HepG2 (cell line): ENCODE measurements around the gene GYS1. TPM values are rescaled to one million over a fixed set of nuclear protein-coding genes. Genes with fewer than 3 reads are reported as not detected.

Source experiments
- EEA1 ChIP-seq: sonication (generic); formaldehyde crosslinking; IDR thresholded peaks from 2 replicates; pipeline ENCODE4 v1.5.1; 2020; ENCODE audit warnings: mild to moderate bottlenecking, missing genetic modification reagents, borderline replicate concordance
- MAFF ChIP-seq: IDR thresholded peaks from 2 replicates; pipeline ENCODE4 v1.6.1; 2011; ENCODE audit warnings: low read depth, low read length, improper control_type of control experiment
- NFE2 ChIP-seq: sonication (generic); formaldehyde crosslinking; IDR thresholded peaks from 2 replicates; pipeline ENCODE4 v1.4.0; 2020; ENCODE audit warnings: missing genetic modification reagents
- NFYB ChIP-seq: sonication (generic); formaldehyde crosslinking; IDR thresholded peaks from 2 replicates; pipeline ENCODE4 v1.4.0; 2020; ENCODE audit warnings: missing genetic modification reagents
- NONO ChIP-seq, 2 experiments: fragments of 450-650 bp in 1 of 2; sonication (generic) in 1 of 2; formaldehyde crosslinking in 1 of 2; IDR thresholded peaks in 1 of 2; conservative IDR thresholded peaks in 1 of 2; 2 replicates each; pipeline versions ENCODE4 v1.6.1 to v1.8.0; 2017 to 2022; ENCODE audit warnings: mild to moderate bottlenecking in 1 of 2, missing genetic modification reagents in 1 of 2, moderate library complexity in 1 of 2
- RBM22 ChIP-seq: fragments of 200-400 bp; formaldehyde crosslinking; optimal IDR thresholded peaks from 2 replicates; pipeline ENCODE3; 2017; ENCODE audit warnings: mild to moderate bottlenecking, low read length, moderate library complexity
- ZNF121 ChIP-seq: sonication (generic); formaldehyde crosslinking; IDR thresholded peaks from 2 replicates; pipeline ENCODE4 v1.5.0; 2020; ENCODE audit warnings: mild to moderate bottlenecking, missing genetic modification reagents
- ZNF431 ChIP-seq: sonication (generic); formaldehyde crosslinking; IDR thresholded peaks from 2 replicates; pipeline ENCODE4 v1.9.0; 2022; ENCODE audit warnings: missing genetic modification reagents, low read depth, mild to moderate bottlenecking, borderline replicate concordance
- ZNF772 ChIP-seq: sonication (generic); formaldehyde crosslinking; IDR thresholded peaks from 2 replicates; pipeline ENCODE4 v1.5.0; 2020; ENCODE audit warnings: mild to moderate bottlenecking, missing genetic modification reagents
- polyA plus RNA-seq, 8 experiments: library from polyadenylated mRNA; depleted of rRNA in 3 of 8; stranded (reverse) in 7 of 8; unstranded in 1 of 8; fragments of >200 nt; fragmentation: Illumina TruSeq in 4 of 8; extraction: Trizol in 4 of 8; gene quantifications; 2 replicates each; pipeline versions ENCODE4 v1.2.1 to v1.2.3, GENCODE V29; 2011 to 2016; ENCODE audit warnings: low read depth in 4 of 8, missing spikeins in 1 of 8, mixed read lengths in 1 of 8; ENCODE audit not compliant: insufficient read depth in 1 of 8
- total RNA-seq, 5 experiments: library from RNA; depleted of rRNA; stranded (reverse); fragments of >200 nt; fragmentation: Illumina TruSeq; extraction: Trizol; gene quantifications; 2 replicates each; pipeline ENCODE4 v1.2.3, GENCODE V29; 2016; ENCODE audit warnings: low read depth in 1 of 5
- TF ChIP-seq, protein P1 (sequence below): sonication (generic); formaldehyde crosslinking; IDR thresholded peaks from 2 replicates; pipeline ENCODE4 v1.5.1; 2020; ENCODE audit warnings: mild to moderate bottlenecking, missing genetic modification reagents, borderline replicate concordance
- TF ChIP-seq, protein P2 (sequence below): sonication (generic); formaldehyde crosslinking; IDR thresholded peaks from 2 replicates; pipeline ENCODE4 v1.5.1; 2020; ENCODE audit warnings: missing genetic modification reagents, mild to moderate bottlenecking, borderline replicate concordance
- TF ChIP-seq, protein P3 (sequence below), 2 experiments: fragments of 450-650 bp in 1 of 2; sonication (generic) in 1 of 2; formaldehyde crosslinking; IDR thresholded peaks; 2 replicates each; pipeline versions ENCODE4 v1.5.0 to v1.8.0; 2020 to 2022; ENCODE audit warnings: mild to moderate bottlenecking in 1 of 2, missing genetic modification reagents in 1 of 2
- TF ChIP-seq, protein P4 (sequence below): sonication (generic); formaldehyde crosslinking; conservative IDR thresholded peaks from 2 replicates; pipeline ENCODE4 v1.4.0; 2020; ENCODE audit warnings: missing genetic modification reagents
- TF ChIP-seq, protein P5 (sequence below): sonication (generic); formaldehyde crosslinking; IDR thresholded peaks from 2 replicates; pipeline ENCODE4 v1.4.0; 2020; ENCODE audit warnings: missing genetic modification reagents

The GYS1 gene
- total and polyA plus RNA-seq, 2 of the 13 experiments (the other 11 are each of a cell fraction or from before 2014, with no cell fraction given): 18.4 to 42.1 TPM

DNA sequence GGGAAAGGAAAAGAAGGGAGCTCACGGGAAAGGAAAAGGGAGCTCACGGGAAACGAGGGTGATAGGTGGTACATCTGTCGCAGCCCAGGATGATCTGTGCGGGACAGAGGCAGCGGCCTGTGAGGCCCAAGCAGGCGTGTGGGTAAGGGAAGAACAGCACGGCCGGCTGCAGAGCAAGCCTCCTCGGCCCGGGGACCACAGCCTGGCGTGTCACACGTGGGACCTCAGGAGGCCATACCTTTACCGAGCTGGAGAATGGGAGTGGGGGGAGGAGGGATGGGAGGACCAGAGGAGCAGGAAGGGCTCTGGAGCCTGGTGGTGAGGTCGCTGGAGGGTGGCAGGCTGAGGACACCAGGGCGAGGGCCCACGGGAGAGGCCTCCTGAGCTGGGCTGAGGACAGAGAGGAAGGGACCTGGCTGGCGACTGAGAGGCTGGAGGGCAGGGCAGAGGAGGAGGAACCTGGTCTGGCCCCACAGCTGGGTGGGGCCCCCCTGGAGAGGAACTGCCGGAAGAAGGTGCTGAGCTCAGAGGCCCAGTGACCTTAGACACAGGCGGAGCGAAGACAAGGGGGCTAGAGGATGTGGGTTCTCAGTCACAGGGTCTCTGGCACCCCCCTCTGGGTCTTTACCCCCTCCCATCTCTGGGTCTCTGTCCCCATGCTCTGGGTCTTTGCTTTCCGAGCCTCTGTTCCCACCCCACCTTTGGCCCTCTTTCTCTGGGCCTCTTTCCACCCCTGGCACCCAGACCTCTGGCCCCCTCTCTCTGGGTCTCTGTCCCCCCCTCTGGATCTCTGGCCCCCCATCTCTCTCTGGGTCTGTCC is 30.9 kb downstream of the GYS1 start (continued):
- TF ChIP-seq, protein P1, sequence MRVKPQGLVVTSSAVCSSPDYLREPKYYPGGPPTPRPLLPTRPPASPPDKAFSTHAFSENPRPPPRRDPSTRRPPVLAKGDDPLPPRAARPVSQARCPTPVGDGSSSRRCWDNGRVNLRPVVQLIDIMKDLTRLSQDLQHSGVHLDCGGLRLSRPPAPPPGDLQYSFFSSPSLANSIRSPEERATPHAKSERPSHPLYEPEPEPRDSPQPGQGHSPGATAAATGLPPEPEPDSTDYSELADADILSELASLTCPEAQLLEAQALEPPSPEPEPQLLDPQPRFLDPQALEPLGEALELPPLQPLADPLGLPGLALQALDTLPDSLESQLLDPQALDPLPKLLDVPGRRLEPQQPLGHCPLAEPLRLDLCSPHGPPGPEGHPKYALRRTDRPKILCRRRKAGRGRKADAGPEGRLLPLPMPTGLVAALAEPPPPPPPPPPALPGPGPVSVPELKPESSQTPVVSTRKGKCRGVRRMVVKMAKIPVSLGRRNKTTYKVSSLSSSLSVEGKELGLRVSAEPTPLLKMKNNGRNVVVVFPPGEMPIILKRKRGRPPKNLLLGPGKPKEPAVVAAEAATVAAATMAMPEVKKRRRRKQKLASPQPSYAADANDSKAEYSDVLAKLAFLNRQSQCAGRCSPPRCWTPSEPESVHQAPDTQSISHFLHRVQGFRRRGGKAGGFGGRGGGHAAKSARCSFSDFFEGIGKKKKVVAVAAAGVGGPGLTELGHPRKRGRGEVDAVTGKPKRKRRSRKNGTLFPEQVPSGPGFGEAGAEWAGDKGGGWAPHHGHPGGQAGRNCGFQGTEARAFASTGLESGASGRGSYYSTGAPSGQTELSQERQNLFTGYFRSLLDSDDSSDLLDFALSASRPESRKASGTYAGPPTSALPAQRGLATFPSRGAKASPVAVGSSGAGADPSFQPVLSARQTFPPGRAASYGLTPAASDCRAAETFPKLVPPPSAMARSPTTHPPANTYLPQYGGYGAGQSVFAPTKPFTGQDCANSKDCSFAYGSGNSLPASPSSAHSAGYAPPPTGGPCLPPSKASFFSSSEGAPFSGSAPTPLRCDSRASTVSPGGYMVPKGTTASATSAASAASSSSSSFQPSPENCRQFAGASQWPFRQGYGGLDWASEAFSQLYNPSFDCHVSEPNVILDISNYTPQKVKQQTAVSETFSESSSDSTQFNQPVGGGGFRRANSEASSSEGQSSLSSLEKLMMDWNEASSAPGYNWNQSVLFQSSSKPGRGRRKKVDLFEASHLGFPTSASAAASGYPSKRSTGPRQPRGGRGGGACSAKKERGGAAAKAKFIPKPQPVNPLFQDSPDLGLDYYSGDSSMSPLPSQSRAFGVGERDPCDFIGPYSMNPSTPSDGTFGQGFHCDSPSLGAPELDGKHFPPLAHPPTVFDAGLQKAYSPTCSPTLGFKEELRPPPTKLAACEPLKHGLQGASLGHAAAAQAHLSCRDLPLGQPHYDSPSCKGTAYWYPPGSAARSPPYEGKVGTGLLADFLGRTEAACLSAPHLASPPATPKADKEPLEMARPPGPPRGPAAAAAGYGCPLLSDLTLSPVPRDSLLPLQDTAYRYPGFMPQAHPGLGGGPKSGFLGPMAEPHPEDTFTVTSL (CRISPR knock-in tag): no peak
- TF ChIP-seq RBM22 (peak; percentile 97), ZNF772 (peak; percentile 96), MAFF (no peak), NFE2 (CRISPR knock-in tag) (0 out of 2 replicates have a peak, but pooled peaks have one; percentile 8), ZNF121 (CRISPR knock-in tag) (peak; percentile 41; the same call in 1 of the 2 replicates), NONO (IDR thresholded peaks at IDR 0.05) (no peak), NONO (CRISPR knock-in tag; conservative IDR thresholded peaks at IDR 0.05) (peak; percentile 93), ZNF431 (CRISPR knock-in tag) (peak; percentile 63; the same call in 1 of the 2 replicates), EEA1 (CRISPR knock-in tag) (peak; percentile 67; the same call in 1 of the 2 replicates), NFYB (CRISPR knock-in tag) (peak; percentile 26; the same call in 1 of the 2 replicates)
- TF ChIP-seq, protein P2, sequence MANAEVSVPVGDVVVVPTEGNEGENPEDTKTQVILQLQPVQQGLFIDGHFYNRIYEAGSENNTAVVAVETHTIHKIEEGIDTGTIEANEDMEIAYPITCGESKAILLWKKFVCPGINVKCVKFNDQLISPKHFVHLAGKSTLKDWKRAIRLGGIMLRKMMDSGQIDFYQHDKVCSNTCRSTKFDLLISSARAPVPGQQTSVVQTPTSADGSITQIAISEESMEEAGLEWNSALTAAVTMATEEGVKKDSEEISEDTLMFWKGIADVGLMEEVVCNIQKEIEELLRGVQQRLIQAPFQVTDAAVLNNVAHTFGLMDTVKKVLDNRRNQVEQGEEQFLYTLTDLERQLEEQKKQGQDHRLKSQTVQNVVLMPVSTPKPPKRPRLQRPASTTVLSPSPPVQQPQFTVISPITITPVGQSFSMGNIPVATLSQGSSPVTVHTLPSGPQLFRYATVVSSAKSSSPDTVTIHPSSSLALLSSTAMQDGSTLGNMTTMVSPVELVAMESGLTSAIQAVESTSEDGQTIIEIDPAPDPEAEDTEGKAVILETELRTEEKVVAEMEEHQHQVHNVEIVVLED: peak; percentile 49; the same call in 1 of the 2 replicates
- TF ChIP-seq, protein P3, sequence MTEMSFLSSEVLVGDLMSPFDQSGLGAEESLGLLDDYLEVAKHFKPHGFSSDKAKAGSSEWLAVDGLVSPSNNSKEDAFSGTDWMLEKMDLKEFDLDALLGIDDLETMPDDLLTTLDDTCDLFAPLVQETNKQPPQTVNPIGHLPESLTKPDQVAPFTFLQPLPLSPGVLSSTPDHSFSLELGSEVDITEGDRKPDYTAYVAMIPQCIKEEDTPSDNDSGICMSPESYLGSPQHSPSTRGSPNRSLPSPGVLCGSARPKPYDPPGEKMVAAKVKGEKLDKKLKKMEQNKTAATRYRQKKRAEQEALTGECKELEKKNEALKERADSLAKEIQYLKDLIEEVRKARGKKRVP (CRISPR knock-in tag; IDR thresholded peaks at IDR 0.05): peak in 1 of 2 experiments; percentile 66; a peak in 1 of 4 replicates
- TF ChIP-seq, protein P4, sequence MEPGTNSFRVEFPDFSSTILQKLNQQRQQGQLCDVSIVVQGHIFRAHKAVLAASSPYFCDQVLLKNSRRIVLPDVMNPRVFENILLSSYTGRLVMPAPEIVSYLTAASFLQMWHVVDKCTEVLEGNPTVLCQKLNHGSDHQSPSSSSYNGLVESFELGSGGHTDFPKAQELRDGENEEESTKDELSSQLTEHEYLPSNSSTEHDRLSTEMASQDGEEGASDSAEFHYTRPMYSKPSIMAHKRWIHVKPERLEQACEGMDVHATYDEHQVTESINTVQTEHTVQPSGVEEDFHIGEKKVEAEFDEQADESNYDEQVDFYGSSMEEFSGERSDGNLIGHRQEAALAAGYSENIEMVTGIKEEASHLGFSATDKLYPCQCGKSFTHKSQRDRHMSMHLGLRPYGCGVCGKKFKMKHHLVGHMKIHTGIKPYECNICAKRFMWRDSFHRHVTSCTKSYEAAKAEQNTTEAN (CRISPR knock-in tag): peak; percentile 50
- TF ChIP-seq, protein P5, sequence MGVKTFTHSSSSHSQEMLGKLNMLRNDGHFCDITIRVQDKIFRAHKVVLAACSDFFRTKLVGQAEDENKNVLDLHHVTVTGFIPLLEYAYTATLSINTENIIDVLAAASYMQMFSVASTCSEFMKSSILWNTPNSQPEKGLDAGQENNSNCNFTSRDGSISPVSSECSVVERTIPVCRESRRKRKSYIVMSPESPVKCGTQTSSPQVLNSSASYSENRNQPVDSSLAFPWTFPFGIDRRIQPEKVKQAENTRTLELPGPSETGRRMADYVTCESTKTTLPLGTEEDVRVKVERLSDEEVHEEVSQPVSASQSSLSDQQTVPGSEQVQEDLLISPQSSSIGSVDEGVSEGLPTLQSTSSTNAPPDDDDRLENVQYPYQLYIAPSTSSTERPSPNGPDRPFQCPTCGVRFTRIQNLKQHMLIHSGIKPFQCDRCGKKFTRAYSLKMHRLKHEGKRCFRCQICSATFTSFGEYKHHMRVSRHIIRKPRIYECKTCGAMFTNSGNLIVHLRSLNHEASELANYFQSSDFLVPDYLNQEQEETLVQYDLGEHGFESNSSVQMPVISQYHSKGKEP (CRISPR knock-in tag): 0 out of 2 replicates have a peak, but pooled peaks have one; percentile 58
